K562 (cell line): Measurements from ENCODE around the gene OR2C3. TPM values are rescaled to one million over a fixed set of nuclear protein-coding genes. Genes with fewer than 3 reads are reported as not detected.
A peak's percentile ranks its signal among the peaks of the same experiment; 100 is the strongest.

Source experiments
- ATF4 ChIP-seq: fragments of 450-650 bp; formaldehyde crosslinking; IDR thresholded peaks from 2 replicates; pipeline ENCODE4 v1.4.0; 2022; ENCODE audit warnings: mild to moderate bottlenecking, moderate library complexity
- CREB1 ChIP-seq, 2 experiments: sonication (generic) in 1 of 2; formaldehyde crosslinking in 1 of 2; IDR thresholded peaks; 2 replicates each; pipeline versions ENCODE4 v1.6.1 to v1.8.0; 2012 to 2022; ENCODE audit warnings: inconsistent platforms in 1 of 2, mild to moderate bottlenecking in 1 of 2, missing genetic modification reagents in 1 of 2, moderate library complexity in 1 of 2
- CTBP1 ChIP-seq: fragments of 450-650 bp; IDR thresholded peaks from 2 replicates; pipeline ENCODE4 v1.6.1; 2016; ENCODE audit warnings: borderline replicate concordance
- ELF4 ChIP-seq: fragments of 450-650 bp; formaldehyde crosslinking; IDR thresholded peaks from 2 replicates; pipeline ENCODE4 v1.4.0; 2022; ENCODE audit warnings: missing genetic modification characterization
- EZH2 ChIP-seq: IDR thresholded peaks from 2 replicates; pipeline ENCODE4 v1.6.1; 2012; ENCODE audit warnings: low read depth, mild to moderate bottlenecking, inconsistent platforms, low read length, borderline replicate concordance
- PBX2 ChIP-seq, 2 experiments: IDR thresholded peaks in 1 of 2; conservative IDR thresholded peaks in 1 of 2; 2 replicates each; pipeline ENCODE4 v1.6.1; 2016; ENCODE audit warnings: low read depth in 2 of 2, mild to moderate bottlenecking in 1 of 2, missing compliant biosample characterization in 1 of 2, missing genetic modification characterization in 1 of 2, moderate library complexity in 1 of 2
- RBM25 ChIP-seq: fragments of 200-400 bp; formaldehyde crosslinking; IDR thresholded peaks from 2 replicates; pipeline ENCODE4 v1.6.1; 2018; ENCODE audit warnings: low read length, low read depth, moderate library complexity; ENCODE audit not compliant: severe bottlenecking
- TAL1 ChIP-seq: fragments of 450-650 bp; IDR thresholded peaks from 2 replicates; pipeline ENCODE4 v1.6.1; 2016; ENCODE audit warnings: mild to moderate bottlenecking
- TEAD2 ChIP-seq: fragments of 450-650 bp; IDR thresholded peaks from 2 replicates; pipeline ENCODE4 v1.6.1; 2016; ENCODE audit warnings: missing genetic modification characterization, control low read depth, missing compliant biosample characterization
- TEAD4 ChIP-seq, 2 experiments: sonication (generic) in 1 of 2; formaldehyde crosslinking in 1 of 2; IDR thresholded peaks; 2 replicates each; pipeline versions ENCODE4 v1.6.1 to v1.8.0; 2012 to 2022; ENCODE audit warnings: borderline replicate concordance in 1 of 2, inconsistent platforms in 1 of 2, low read length in 1 of 2, mild to moderate bottlenecking in 1 of 2, missing genetic modification reagents in 1 of 2
- ZC3H4 ChIP-seq: sonication (generic); formaldehyde crosslinking; IDR thresholded peaks from 2 replicates; pipeline ENCODE4 v1.9.0; 2021; ENCODE audit warnings: missing genetic modification reagents, borderline replicate concordance
- ZNF146 ChIP-seq: IDR thresholded peaks from one replicate; pipeline ENCODE4 v1.6.1; 2018; ENCODE audit warnings: missing compliant biosample characterization; ENCODE audit not compliant: unreplicated experiment
- ZNF318 ChIP-seq, 2 experiments: fragments of 450-650 bp; IDR thresholded peaks; 2 replicates each; pipeline ENCODE4 v1.6.1; 2016; ENCODE audit warnings: mild to moderate bottlenecking in 2 of 2, borderline replicate concordance in 1 of 2, low read depth in 1 of 2, moderate library complexity in 1 of 2
- polyA plus RNA-seq, 8 experiments: library from polyadenylated mRNA; depleted of rRNA in 4 of 8; stranded (reverse) in 5 of 8; unstranded in 3 of 8; fragments of >200 nt; fragmentation: Nextera tagmentation in 2 of 8; fragmentation: Illumina TruSeq in 1 of 8; extraction: Ambion mirVana in 2 of 8; extraction: Trizol in 1 of 8; gene quantifications; 2 replicates each; pipeline versions ENCODE4 v1.2.1 to v1.2.3, GENCODE V29; 2011 to 2014; ENCODE audit warnings: inconsistent platforms in 1 of 8, missing spikeins in 1 of 8
- total RNA-seq, 7 experiments: library from RNA; depleted of rRNA in 6 of 7; stranded (reverse); fragments of >200 nt in 6 of 7; fragmentation: Illumina TruSeq in 2 of 7; extraction: Trizol in 2 of 7; gene quantifications; 2 replicates each; pipeline versions ENCODE4 v1.2.1 to v1.2.3, GENCODE V29; 2011 to 2021; ENCODE audit warnings: low replicate concordance in 1 of 7

The OR2C3 gene
- total and polyA plus RNA-seq, 9 of the 15 experiments (the other 6 are each of a cell fraction or from before 2014, with no cell fraction given) = under 0.01 to 0.05 (median 0.03) TPM; not detected in 4

GRCh38 chr1:247548092-247548491 lies 11.9 kb upstream of the OR2C3 start (continued):
- peak in 1 of 2 experiments; percentile 83; a peak in 2 of 4 replicates for TF ChIP-seq ZNF318 (IDR thresholded peaks at IDR 0.05; ENCODE audit: borderline replicate concordance in 1 of 2, low read depth in 1 of 2)
- TF ChIP-seq ZC3H4 (CRISPR knock-in tag) = no peak
- peak; percentile 93 for TF ChIP-seq TEAD4 (IDR thresholded peaks at IDR 0.05; ENCODE audit: low read length)
- TF ChIP-seq TEAD4 (CRISPR knock-in tag; IDR thresholded peaks at IDR 0.05; ENCODE audit: borderline replicate concordance) = no peak
- TF ChIP-seq EZH2 = no peak
- peak; percentile 24; the same call in 1 of the 2 replicates for TF ChIP-seq CTBP1
- TF ChIP-seq TAL1 = peak; percentile 74
- TF ChIP-seq ELF4 (CRISPR knock-in tag) = 0 out of 2 replicates have a peak, but pooled peaks have one; percentile 9
- no peak for TF ChIP-seq TEAD2 (tag)
- no peak for TF ChIP-seq PBX2 (CRISPR knock-in tag; IDR thresholded peaks at IDR 0.05; ENCODE audit: low read depth)
- peak; percentile 71 for TF ChIP-seq PBX2 (tag; conservative IDR thresholded peaks at IDR 0.05; ENCODE audit: low read depth)
- no peak for TF ChIP-seq RBM25
- 0 out of 2 replicates have a peak, but pooled peaks have one; percentile 69 for TF ChIP-seq ATF4 (CRISPR knock-in tag)
- TF ChIP-seq ZNF146 (CRISPR knock-in tag) = no peak
- no peak for TF ChIP-seq CREB1 (IDR thresholded peaks at IDR 0.05)
- TF ChIP-seq CREB1 (CRISPR knock-in tag; IDR thresholded peaks at IDR 0.05) = no peak
